Transverse colon (tissue), 3 donors: ENCODE measurements around the gene MSI2.

Experiments
- CTCF ChIP-seq, 5 experiments: fragments of 200-600 bp in 3 of 5; fragments of 450-650 bp in 2 of 5; sonication (generic) in 3 of 5; IDR thresholded peaks; 1 replicate in 2 of 5; 2 replicates in 3 of 5; pipeline ENCODE4 v1.5.1; 2016 to 2017; ENCODE audit warnings: antibody characterized with exemption in 5 of 5, inconsistent platforms in 3 of 5, mild to moderate bottlenecking in 2 of 5, moderate library complexity in 1 of 5
- POLR2A ChIP-seq: fragments of 450-650 bp; IDR thresholded peaks from one replicate; pipeline ENCODE4 v1.6.1; 2016; ENCODE audit warnings: antibody characterized with exemption, mild to moderate bottlenecking, moderate library complexity

- no peak for TF ChIP-seq POLR2A
- TF ChIP-seq CTCF (IDR thresholded peaks at IDR 0.05) = no peak
Measured at GRCh38 chr17:57326336-57326735, 70.0 kb downstream of the MSI2 start.
